HEK293 (cell line): Measurements from ENCODE around the gene KRTAP3-3.

Experiments
- MEIS1 ChIP-seq: sonication (generic); formaldehyde crosslinking; IDR thresholded peaks from 2 replicates; pipeline ENCODE4 v1.8.1; 2022; ENCODE audit warnings: missing genetic modification reagents, mild to moderate bottlenecking, borderline replicate concordance
- YY1 ChIP-seq: fragments of 450-650 bp; formaldehyde crosslinking; IDR thresholded peaks from 2 replicates; pipeline ENCODE4 v1.5.1; 2018; ENCODE audit warnings: missing biosample characterization, missing genetic modification characterization
- ZBTB1 ChIP-seq: fragments of 450-650 bp; formaldehyde crosslinking; IDR thresholded peaks from 2 replicates; pipeline ENCODE4 v1.5.1; 2016; ENCODE audit warnings: missing biosample characterization, missing genetic modification characterization
- ZBTB7A ChIP-seq: fragments of 450-650 bp; formaldehyde crosslinking; IDR thresholded peaks from 2 replicates; pipeline ENCODE4 v1.5.1; 2016; ENCODE audit warnings: low read depth, missing biosample characterization, missing genetic modification characterization
- ZFP37 ChIP-seq: fragments of 450-650 bp; formaldehyde crosslinking; IDR thresholded peaks from 2 replicates; pipeline ENCODE4 v1.5.1; 2016; ENCODE audit warnings: missing biosample characterization, missing genetic modification characterization
- ZNF174 ChIP-seq: fragments of 450-650 bp; formaldehyde crosslinking; IDR thresholded peaks from 2 replicates; pipeline ENCODE4 v1.5.0; 2017; ENCODE audit warnings: missing biosample characterization, mild to moderate bottlenecking, missing genetic modification characterization
- ZNF23 ChIP-seq: fragments of 450-650 bp; formaldehyde crosslinking; IDR thresholded peaks from 2 replicates; pipeline ENCODE4 v1.5.1; 2016; ENCODE audit warnings: missing biosample characterization, missing genetic modification characterization, borderline replicate concordance
- ZNF341 ChIP-seq: fragments of 450-650 bp; formaldehyde crosslinking; IDR thresholded peaks from 2 replicates; pipeline ENCODE4; 2016; ENCODE audit warnings: low read depth, missing biosample characterization, missing genetic modification characterization
- ZNF404 ChIP-seq: fragments of 450-650 bp; formaldehyde crosslinking; IDR thresholded peaks from 2 replicates; pipeline ENCODE4 v1.5.1; 2017; ENCODE audit warnings: missing biosample characterization, missing genetic modification characterization
- TF ChIP-seq, protein P1 (sequence below): fragments of 450-650 bp; formaldehyde crosslinking; IDR thresholded peaks from 2 replicates; pipeline ENCODE4 v1.5.1; 2016; ENCODE audit warnings: missing biosample characterization, missing genetic modification characterization
- TF ChIP-seq, protein P2 (sequence below): fragments of 450-650 bp; formaldehyde crosslinking; IDR thresholded peaks from 2 replicates; pipeline ENCODE4 v1.5.1; 2016; ENCODE audit warnings: missing biosample characterization, missing genetic modification characterization
- TF ChIP-seq, protein P3 (sequence below): fragments of 450-650 bp; formaldehyde crosslinking; IDR thresholded peaks from 2 replicates; pipeline ENCODE4 v1.5.1; 2016; ENCODE audit warnings: missing biosample characterization, missing genetic modification characterization
- TF ChIP-seq, protein P4 (sequence below): fragments of 450-650 bp; formaldehyde crosslinking; conservative IDR thresholded peaks from 2 replicates; pipeline ENCODE4 v1.5.1; 2016; ENCODE audit warnings: low read depth, missing biosample characterization, missing genetic modification characterization

DNA sequence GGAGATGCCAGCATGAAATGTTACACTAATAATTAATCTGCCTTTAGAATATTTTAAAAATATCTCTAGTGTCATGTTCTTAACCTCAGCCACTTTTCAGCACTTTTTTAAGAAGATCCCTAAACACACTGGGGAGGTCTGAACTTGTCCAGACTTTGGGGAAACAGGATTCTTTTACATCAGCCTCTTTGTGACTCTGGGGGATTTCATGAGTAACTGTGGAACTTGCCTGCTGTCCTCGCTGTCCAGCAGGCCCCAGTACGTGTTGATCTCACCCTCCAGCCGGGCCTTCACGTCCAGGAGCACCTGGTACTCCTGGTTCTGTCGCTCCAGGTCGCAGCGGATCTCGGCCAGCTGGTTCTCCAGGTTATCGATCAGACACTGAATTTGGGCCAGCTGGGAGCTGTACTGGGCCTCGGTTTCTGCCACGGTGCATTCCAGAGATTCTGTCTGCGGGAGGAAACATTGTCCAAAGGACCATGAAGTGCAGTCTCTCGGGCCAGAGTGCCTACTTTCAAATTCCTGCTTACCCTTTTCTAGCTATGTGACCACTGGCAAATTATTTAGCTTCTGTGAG lies 15.3 kb downstream of the KRTAP3-3 start:
- TF ChIP-seq MEIS1 (CRISPR knock-in tag), result no peak
- TF ChIP-seq YY1, result no peak
- TF ChIP-seq, protein P1, sequence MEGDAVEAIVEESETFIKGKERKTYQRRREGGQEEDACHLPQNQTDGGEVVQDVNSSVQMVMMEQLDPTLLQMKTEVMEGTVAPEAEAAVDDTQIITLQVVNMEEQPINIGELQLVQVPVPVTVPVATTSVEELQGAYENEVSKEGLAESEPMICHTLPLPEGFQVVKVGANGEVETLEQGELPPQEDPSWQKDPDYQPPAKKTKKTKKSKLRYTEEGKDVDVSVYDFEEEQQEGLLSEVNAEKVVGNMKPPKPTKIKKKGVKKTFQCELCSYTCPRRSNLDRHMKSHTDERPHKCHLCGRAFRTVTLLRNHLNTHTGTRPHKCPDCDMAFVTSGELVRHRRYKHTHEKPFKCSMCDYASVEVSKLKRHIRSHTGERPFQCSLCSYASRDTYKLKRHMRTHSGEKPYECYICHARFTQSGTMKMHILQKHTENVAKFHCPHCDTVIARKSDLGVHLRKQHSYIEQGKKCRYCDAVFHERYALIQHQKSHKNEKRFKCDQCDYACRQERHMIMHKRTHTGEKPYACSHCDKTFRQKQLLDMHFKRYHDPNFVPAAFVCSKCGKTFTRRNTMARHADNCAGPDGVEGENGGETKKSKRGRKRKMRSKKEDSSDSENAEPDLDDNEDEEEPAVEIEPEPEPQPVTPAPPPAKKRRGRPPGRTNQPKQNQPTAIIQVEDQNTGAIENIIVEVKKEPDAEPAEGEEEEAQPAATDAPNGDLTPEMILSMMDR (tag by site-specific recombination), result no peak
- no peak for TF ChIP-seq ZNF404 (tag by site-specific recombination)
- no peak for TF ChIP-seq ZBTB7A (tag by site-specific recombination)
- TF ChIP-seq, protein P2, sequence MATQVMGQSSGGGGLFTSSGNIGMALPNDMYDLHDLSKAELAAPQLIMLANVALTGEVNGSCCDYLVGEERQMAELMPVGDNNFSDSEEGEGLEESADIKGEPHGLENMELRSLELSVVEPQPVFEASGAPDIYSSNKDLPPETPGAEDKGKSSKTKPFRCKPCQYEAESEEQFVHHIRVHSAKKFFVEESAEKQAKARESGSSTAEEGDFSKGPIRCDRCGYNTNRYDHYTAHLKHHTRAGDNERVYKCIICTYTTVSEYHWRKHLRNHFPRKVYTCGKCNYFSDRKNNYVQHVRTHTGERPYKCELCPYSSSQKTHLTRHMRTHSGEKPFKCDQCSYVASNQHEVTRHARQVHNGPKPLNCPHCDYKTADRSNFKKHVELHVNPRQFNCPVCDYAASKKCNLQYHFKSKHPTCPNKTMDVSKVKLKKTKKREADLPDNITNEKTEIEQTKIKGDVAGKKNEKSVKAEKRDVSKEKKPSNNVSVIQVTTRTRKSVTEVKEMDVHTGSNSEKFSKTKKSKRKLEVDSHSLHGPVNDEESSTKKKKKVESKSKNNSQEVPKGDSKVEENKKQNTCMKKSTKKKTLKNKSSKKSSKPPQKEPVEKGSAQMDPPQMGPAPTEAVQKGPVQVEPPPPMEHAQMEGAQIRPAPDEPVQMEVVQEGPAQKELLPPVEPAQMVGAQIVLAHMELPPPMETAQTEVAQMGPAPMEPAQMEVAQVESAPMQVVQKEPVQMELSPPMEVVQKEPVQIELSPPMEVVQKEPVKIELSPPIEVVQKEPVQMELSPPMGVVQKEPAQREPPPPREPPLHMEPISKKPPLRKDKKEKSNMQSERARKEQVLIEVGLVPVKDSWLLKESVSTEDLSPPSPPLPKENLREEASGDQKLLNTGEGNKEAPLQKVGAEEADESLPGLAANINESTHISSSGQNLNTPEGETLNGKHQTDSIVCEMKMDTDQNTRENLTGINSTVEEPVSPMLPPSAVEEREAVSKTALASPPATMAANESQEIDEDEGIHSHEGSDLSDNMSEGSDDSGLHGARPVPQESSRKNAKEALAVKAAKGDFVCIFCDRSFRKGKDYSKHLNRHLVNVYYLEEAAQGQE (tag by site-specific recombination), result no peak
- TF ChIP-seq, protein P3, sequence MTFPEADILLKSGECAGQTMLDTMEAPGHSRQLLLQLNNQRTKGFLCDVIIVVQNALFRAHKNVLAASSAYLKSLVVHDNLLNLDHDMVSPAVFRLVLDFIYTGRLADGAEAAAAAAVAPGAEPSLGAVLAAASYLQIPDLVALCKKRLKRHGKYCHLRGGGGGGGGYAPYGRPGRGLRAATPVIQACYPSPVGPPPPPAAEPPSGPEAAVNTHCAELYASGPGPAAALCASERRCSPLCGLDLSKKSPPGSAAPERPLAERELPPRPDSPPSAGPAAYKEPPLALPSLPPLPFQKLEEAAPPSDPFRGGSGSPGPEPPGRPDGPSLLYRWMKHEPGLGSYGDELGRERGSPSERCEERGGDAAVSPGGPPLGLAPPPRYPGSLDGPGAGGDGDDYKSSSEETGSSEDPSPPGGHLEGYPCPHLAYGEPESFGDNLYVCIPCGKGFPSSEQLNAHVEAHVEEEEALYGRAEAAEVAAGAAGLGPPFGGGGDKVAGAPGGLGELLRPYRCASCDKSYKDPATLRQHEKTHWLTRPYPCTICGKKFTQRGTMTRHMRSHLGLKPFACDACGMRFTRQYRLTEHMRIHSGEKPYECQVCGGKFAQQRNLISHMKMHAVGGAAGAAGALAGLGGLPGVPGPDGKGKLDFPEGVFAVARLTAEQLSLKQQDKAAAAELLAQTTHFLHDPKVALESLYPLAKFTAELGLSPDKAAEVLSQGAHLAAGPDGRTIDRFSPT (tag by site-specific recombination), result no peak
- no peak for TF ChIP-seq ZNF341 (tag by site-specific recombination)
- no peak for TF ChIP-seq ZNF174 (tag by site-specific recombination)
- TF ChIP-seq, protein P4, sequence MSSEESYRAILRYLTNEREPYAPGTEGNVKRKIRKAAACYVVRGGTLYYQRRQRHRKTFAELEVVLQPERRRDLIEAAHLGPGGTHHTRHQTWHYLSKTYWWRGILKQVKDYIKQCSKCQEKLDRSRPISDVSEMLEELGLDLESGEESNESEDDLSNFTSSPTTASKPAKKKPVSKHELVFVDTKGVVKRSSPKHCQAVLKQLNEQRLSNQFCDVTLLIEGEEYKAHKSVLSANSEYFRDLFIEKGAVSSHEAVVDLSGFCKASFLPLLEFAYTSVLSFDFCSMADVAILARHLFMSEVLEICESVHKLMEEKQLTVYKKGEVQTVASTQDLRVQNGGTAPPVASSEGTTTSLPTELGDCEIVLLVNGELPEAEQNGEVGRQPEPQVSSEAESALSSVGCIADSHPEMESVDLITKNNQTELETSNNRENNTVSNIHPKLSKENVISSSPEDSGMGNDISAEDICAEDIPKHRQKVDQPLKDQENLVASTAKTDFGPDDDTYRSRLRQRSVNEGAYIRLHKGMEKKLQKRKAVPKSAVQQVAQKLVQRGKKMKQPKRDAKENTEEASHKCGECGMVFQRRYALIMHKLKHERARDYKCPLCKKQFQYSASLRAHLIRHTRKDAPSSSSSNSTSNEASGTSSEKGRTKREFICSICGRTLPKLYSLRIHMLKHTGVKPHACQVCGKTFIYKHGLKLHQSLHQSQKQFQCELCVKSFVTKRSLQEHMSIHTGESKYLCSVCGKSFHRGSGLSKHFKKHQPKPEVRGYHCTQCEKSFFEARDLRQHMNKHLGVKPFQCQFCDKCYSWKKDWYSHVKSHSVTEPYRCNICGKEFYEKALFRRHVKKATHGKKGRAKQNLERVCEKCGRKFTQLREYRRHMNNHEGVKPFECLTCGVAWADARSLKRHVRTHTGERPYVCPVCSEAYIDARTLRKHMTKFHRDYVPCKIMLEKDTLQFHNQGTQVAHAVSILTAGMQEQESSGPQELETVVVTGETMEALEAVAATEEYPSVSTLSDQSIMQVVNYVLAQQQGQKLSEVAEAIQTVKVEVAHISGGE (tag by site-specific recombination), result no peak
- TF ChIP-seq ZFP37, result no peak
- no peak for TF ChIP-seq ZNF23 (tag by site-specific recombination)
- TF ChIP-seq ZBTB1 (tag by site-specific recombination), result no peak
